Caco-2 (cell line): Measurements from ENCODE around the gene ANKFN1. TPM values are rescaled to one million over a fixed set of nuclear protein-coding genes. Genes with fewer than 3 reads are reported as not detected.

Experiments
- BruUV-seq: library from RNA; stranded (reverse); fragments of 400-500 nt; replicated peaks from 2 replicates; lab custom pipeline; 2021; lab: Mats Ljungman, UMichigan
- CTCF ChIA-PET: fragments of 300-600 bp; sonication (Branson Sonifier 250); formaldehyde crosslinking; loops from one replicate; lab custom pipeline; 2022; ENCODE audit warnings: antibody characterized with exemption; lab: Charles Lee
- POLR2A ChIA-PET: fragments of 300-600 bp; sonication (Branson Sonifier 250); formaldehyde crosslinking; loops from one replicate; lab custom pipeline; 2022; ENCODE audit warnings: antibody characterized with exemption; lab: Charles Lee
- DNase-seq, 2 experiments: peaks; one replicate each; pipeline versions ENCODE4 v3.0.0 to v3.0.0-alpha.2; 2020 to 2022
- H3K27me3 ChIP-seq: replicated peaks from 2 replicates; pipeline ENCODE4 v1.6.0; 2011; ENCODE audit warnings: low read length; ENCODE audit not compliant: control insufficient read depth, insufficient read depth
- H3K36me3 ChIP-seq: 2 replicates; pipeline ENCODE4 v1.5.1; 2011; ENCODE audit warnings: low read length; ENCODE audit not compliant: control insufficient read depth, insufficient read depth
- H3K4me1 ChIP-seq: fragments of 250-450 bp; sonication (Bioruptor Pico); 2 replicates; pipeline ENCODE4 v1.5.1; 2020; ENCODE audit warnings: mild to moderate bottlenecking
- H3K4me3 ChIP-seq: 2 replicates; pipeline ENCODE4 v1.5.1; 2011; ENCODE audit warnings: low read depth, mild to moderate bottlenecking, control low read depth, low read length
- H3K9me3 ChIP-seq: fragments of 250-450 bp; sonication (Bioruptor Pico); 2 replicates; pipeline ENCODE4 v1.5.1; 2020; ENCODE audit warnings: mild to moderate bottlenecking, moderate library complexity
- H3K27ac Mint-ChIP-seq: one replicate; pipeline ENCODE4 v1.8.0; 2022; ENCODE audit warnings: mixed read lengths; ENCODE audit not compliant: unreplicated experiment
- H3K27me3 Mint-ChIP-seq: one replicate; pipeline ENCODE4 v1.8.0; 2022; ENCODE audit warnings: mixed read lengths; ENCODE audit not compliant: insufficient read depth, unreplicated experiment
- H3K36me3 Mint-ChIP-seq: one replicate; pipeline ENCODE4 v1.8.0; 2022; ENCODE audit warnings: mild to moderate bottlenecking, mixed read lengths; ENCODE audit not compliant: insufficient read depth, unreplicated experiment
- H3K4me1 Mint-ChIP-seq: one replicate; pipeline ENCODE4 v1.8.0; 2022; ENCODE audit warnings: low read depth, mixed read lengths; ENCODE audit not compliant: unreplicated experiment
- H3K4me3 Mint-ChIP-seq: one replicate; pipeline ENCODE4 v1.8.0; 2022; ENCODE audit warnings: mild to moderate bottlenecking, moderate library complexity, mixed read lengths; ENCODE audit not compliant: unreplicated experiment
- H3K9me3 Mint-ChIP-seq: one replicate; pipeline ENCODE4 v1.8.0; 2022; ENCODE audit warnings: mixed read lengths; ENCODE audit not compliant: unreplicated experiment
- intact Hi-C: fragments of 100-400 bp; cut with micrococcal nuclease; formaldehyde crosslinking; loops from one replicate; pipeline ENCODE4 v1.10.0; 2022; ENCODE audit not compliant: unreplicated experiment
- total RNA-seq: library from RNA; stranded (reverse); gene quantifications from 2 replicates; pipeline ENCODE4 v1.2.3, GENCODE V29; 2022
- TF ChIP-seq, protein P1 (sequence below), 2 experiments: fragments of 200-600 bp in 1 of 2; IDR thresholded peaks; 1 replicate in 1 of 2; 2 replicates in 1 of 2; pipeline versions ENCODE4 v1.5.1 to v1.8.0; 2011 to 2022; ENCODE audit warnings: antibody characterized with exemption in 1 of 2, control low read depth in 1 of 2, inconsistent platforms in 1 of 2, low read depth in 1 of 2, low read length in 1 of 2, mild to moderate bottlenecking in 1 of 2, moderate library complexity in 1 of 2; ENCODE audit not compliant: insufficient read depth in 1 of 2, severe bottlenecking in 1 of 2, unreplicated experiment in 1 of 2

Gene ANKFN1
- total RNA-seq, 1 experiment from 2014 or later, result 0.34 TPM

DNA sequence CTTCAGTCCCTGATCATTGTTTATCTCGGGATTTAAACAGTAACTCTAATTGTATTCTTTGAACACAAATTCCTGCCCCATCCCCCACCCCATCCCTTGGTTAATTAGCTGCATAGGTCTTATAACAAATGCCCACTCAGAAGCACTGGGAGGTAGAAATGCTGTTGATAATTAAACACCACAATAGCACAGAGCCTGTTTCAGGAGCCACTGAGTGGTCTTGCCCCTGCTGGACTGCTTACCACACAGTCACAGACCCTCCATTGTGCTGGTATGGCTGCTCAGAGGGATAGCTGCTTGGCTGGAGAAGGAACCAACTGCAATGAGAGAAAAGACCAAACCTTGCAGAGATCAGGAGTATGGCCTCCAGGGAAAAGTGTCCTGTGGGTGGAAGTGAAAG lies 214.1 kb downstream of the ANKFN1 start:
- H3K27me3 Mint-ChIP-seq, result peaks cover 2% of the 10 kb centered on the region
- intact Hi-C loops, result no loop called here
- Histone ChIP-seq H3K4me3 (no peak overlapping the region), H3K36me3 (no peaks in the 10 kb centered on the region), H3K27me3 (no peaks in the 10 kb centered on the region), H3K4me1 (no peaks in the 10 kb centered on the region), H3K9me3 (no peaks in the 10 kb centered on the region)
- no peak overlapping the region for H3K4me3 Mint-ChIP-seq
- no peaks in the 10 kb centered on the region for H3K4me1 Mint-ChIP-seq
- TF ChIP-seq, protein P1, sequence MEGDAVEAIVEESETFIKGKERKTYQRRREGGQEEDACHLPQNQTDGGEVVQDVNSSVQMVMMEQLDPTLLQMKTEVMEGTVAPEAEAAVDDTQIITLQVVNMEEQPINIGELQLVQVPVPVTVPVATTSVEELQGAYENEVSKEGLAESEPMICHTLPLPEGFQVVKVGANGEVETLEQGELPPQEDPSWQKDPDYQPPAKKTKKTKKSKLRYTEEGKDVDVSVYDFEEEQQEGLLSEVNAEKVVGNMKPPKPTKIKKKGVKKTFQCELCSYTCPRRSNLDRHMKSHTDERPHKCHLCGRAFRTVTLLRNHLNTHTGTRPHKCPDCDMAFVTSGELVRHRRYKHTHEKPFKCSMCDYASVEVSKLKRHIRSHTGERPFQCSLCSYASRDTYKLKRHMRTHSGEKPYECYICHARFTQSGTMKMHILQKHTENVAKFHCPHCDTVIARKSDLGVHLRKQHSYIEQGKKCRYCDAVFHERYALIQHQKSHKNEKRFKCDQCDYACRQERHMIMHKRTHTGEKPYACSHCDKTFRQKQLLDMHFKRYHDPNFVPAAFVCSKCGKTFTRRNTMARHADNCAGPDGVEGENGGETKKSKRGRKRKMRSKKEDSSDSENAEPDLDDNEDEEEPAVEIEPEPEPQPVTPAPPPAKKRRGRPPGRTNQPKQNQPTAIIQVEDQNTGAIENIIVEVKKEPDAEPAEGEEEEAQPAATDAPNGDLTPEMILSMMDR (IDR thresholded peaks at IDR 0.05; ENCODE audit: insufficient read depth in 1 of 2, low read depth in 1 of 2, low read length in 1 of 2, severe bottlenecking in 1 of 2, unreplicated experiment in 1 of 2), result no peak
- ChIA-PET POLR2A (no interaction called here), CTCF (no interaction called here)
- no peak overlapping the region for H3K27ac Mint-ChIP-seq
- H3K9me3 Mint-ChIP-seq, result no peaks in the 10 kb centered on the region
- DNase-seq, result no peak
- BruUV-seq, result no TSS peak
- no peaks in the 10 kb centered on the region for H3K36me3 Mint-ChIP-seq

- peak in 1 of 2 experiments; percentile 38 for DNase-seq
- no peaks in the 10 kb centered on the region for H3K27me3 Mint-ChIP-seq
- TF ChIP-seq, protein P1 (IDR thresholded peaks at IDR 0.05; ENCODE audit: insufficient read depth in 1 of 2, low read depth in 1 of 2, low read length in 1 of 2, severe bottlenecking in 1 of 2, unreplicated experiment in 1 of 2), result no peak
- intact Hi-C loops, result loop anchor here (2.0 to 10.0 kb wide), 2 partner anchors 61 to 101 kb away; no protein-coding TSS in a partner anchor
- H3K36me3 ChIP-seq, result no peaks in the 10 kb centered on the region
- H3K4me3 Mint-ChIP-seq, result no peak overlapping the region
- H3K27me3 ChIP-seq, result no peaks in the 10 kb centered on the region
- peak overlapping the region; percentile 73 for H3K27ac Mint-ChIP-seq
- H3K4me1 Mint-ChIP-seq, result peaks cover 22% of the 10 kb centered on the region
- no TSS peak for BruUV-seq
- ChIA-PET CTCF (no interaction called here), POLR2A (no interaction called here)
- peaks cover 29% of the 10 kb centered on the region for H3K4me1 ChIP-seq
- 0 out of 2 replicates have a peak, but pooled peaks cover 3% of the 10 kb centered on the region for H3K9me3 ChIP-seq
- no peak overlapping the region for H3K4me3 ChIP-seq
- H3K9me3 Mint-ChIP-seq, result peaks cover 11% of the 10 kb centered on the region
- no peaks in the 10 kb centered on the region for H3K36me3 Mint-ChIP-seq
Measured at GRCh38 chr17:56373981-56374833, 220.9 kb downstream of the ANKFN1 start.

GRCh38 chr17:56389356-56389755 lies 236.1 kb downstream of the ANKFN1 start:
- no TSS peak for BruUV-seq
- POLR2A ChIA-PET, result no interaction called here
- DNase-seq, result no peak
- Histone ChIP-seq H3K4me1 (no peaks in the 10 kb centered on the region), H3K27me3 (no peaks in the 10 kb centered on the region), H3K9me3 (peaks cover 7% of the 10 kb centered on the region; the same call in 1 of the 2 replicates), H3K4me3 (no peak overlapping the region), H3K36me3 (no peaks in the 10 kb centered on the region)
- Mint-ChIP-seq H3K36me3 (no peaks in the 10 kb centered on the region), H3K27me3 (no peaks in the 10 kb centered on the region), H3K9me3 (no peaks in the 10 kb centered on the region), H3K27ac (no peak overlapping the region), H3K4me1 (no peaks in the 10 kb centered on the region), H3K4me3 (no peak overlapping the region)
- CTCF ChIA-PET, result no interaction called here
- TF ChIP-seq, protein P1 (IDR thresholded peaks at IDR 0.05; ENCODE audit: insufficient read depth in 1 of 2, low read depth in 1 of 2, low read length in 1 of 2, severe bottlenecking in 1 of 2, unreplicated experiment in 1 of 2), result no peak
- intact Hi-C loops, result no loop called here
